IPS-18c (cell line): ENCODE results near the gene ZAR1L.

Experiments used
- H3K4me3 ChIP-seq: 2 replicates; pipeline ENCODE4 v1.7.0; 2013; ENCODE audit warnings: low read depth, mild to moderate bottlenecking, low read length, moderate library complexity; ENCODE audit not compliant: insufficient read depth
- H3K9me3 ChIP-seq: one replicate; pipeline ENCODE4 v1.6.1; 2013; ENCODE audit warnings: mild to moderate bottlenecking, low read length, moderate library complexity; ENCODE audit not compliant: control insufficient read depth, insufficient read depth

ZAR1L gene

GRCh38 chr13:32266130-32266529, 49.0 kb downstream of the ZAR1L start:
- Histone ChIP-seq H3K9me3 (no peaks in the 10 kb centered on the region), H3K4me3 (no peak overlapping the region)

GRCh38 chr13:32265726-32266125, 49.4 kb downstream of the ZAR1L start:
- Histone ChIP-seq H3K4me3 (no peak overlapping the region), H3K9me3 (no peaks in the 10 kb centered on the region)

GRCh38 chr13:32264407-32264806, 50.8 kb downstream of the ZAR1L start:
- Histone ChIP-seq H3K9me3 (no peaks in the 10 kb centered on the region), H3K4me3 (no peak overlapping the region)

- Histone ChIP-seq H3K4me3 (no peak overlapping the region), H3K9me3 (no peaks in the 10 kb centered on the region)
These were observed 52.5 kb downstream of the ZAR1L start for GRCh38 chr13:32262619-32263018.

GRCh38 chr13:32262165-32262564, 53.0 kb downstream of the ZAR1L start:
- Histone ChIP-seq H3K4me3 (no peak overlapping the region), H3K9me3 (no peaks in the 10 kb centered on the region)

- Histone ChIP-seq H3K4me3 (no peak overlapping the region), H3K9me3 (no peaks in the 10 kb centered on the region)
These were observed 53.6 kb downstream of the ZAR1L start for GRCh38 chr13:32261567-32261966.

GRCh38 chr13:32259116-32259515, 56.0 kb downstream of the ZAR1L start:
- H3K9me3 ChIP-seq, result no peaks in the 10 kb centered on the region
- H3K4me3 ChIP-seq, result no peak overlapping the region

GRCh38 chr13:32257649-32258048, 57.5 kb downstream of the ZAR1L start:
- Histone ChIP-seq H3K9me3 (no peaks in the 10 kb centered on the region), H3K4me3 (no peak overlapping the region)

GRCh38 chr13:32256243-32256642, 58.9 kb downstream of the ZAR1L start:
- no peaks in the 10 kb centered on the region for H3K9me3 ChIP-seq
- H3K4me3 ChIP-seq, result no peak overlapping the region

GRCh38 chr13:32255724-32256109, 59.4 kb downstream of the ZAR1L start:
- no peaks in the 10 kb centered on the region for H3K9me3 ChIP-seq
- H3K4me3 ChIP-seq, result no peak overlapping the region

- H3K9me3 ChIP-seq, result no peaks in the 10 kb centered on the region
- no peak overlapping the region for H3K4me3 ChIP-seq
These were observed 60.0 kb downstream of the ZAR1L start for GRCh38 chr13:32254916-32255723.

- no peaks in the 10 kb centered on the region for H3K9me3 ChIP-seq
- no peak overlapping the region for H3K4me3 ChIP-seq
These were observed 60.7 kb downstream of the ZAR1L start for GRCh38 chr13:32254416-32254815.

- Histone ChIP-seq H3K4me3 (no peak overlapping the region), H3K9me3 (no peaks in the 10 kb centered on the region)
These were observed 61.2 kb downstream of the ZAR1L start for GRCh38 chr13:32253911-32254399.
